Endothelial cell of umbilical vein (primary cell): Measurements from ENCODE around the gene PYY. TPM values are rescaled to one million over a fixed set of nuclear protein-coding genes. Genes with fewer than 3 reads are reported as not detected.

Experiments
- BruUV-seq: library from RNA; stranded (reverse); fragments of 400-500 nt; replicated peaks from 2 replicates; lab custom pipeline; 2021; lab: Mats Ljungman, UMichigan
- CTCF ChIA-PET: fragments of 300-600, 350-600 bp; sonication (Branson Sonifier 250); formaldehyde crosslinking; loops from one replicate; lab custom pipeline; 2021; ENCODE audit warnings: antibody characterized with exemption, inconsistent platforms; lab: Charles Lee
- POLR2A ChIA-PET: fragments of 300-600, 350-600 bp; sonication (Branson Sonifier 250); formaldehyde crosslinking; loops from one replicate; lab custom pipeline; 2021; ENCODE audit warnings: antibody characterized with exemption, inconsistent platforms; lab: Charles Lee
- DNase-seq: peaks from one replicate; pipeline ENCODE4 v3.0.0-alpha.2; 2011; ENCODE audit warnings: low read depth, low spot score
- FAIRE-seq: peaks from 2 replicates; lab custom pipeline; 2011; peaks lifted over from hg19 to GRCh38; lab: Jason Lieb, UNC
- H2AFZ ChIP-seq: 2 replicates; pipeline ENCODE4 v1.6.0; 2012; ENCODE audit warnings: low read depth, low read length, control low read depth, inconsistent platforms
- H3K27ac ChIP-seq: 2 replicates; pipeline ENCODE4 v1.5.1; 2011; ENCODE audit warnings: low read depth, mild to moderate bottlenecking, control low read depth, low read length, moderate library complexity; ENCODE audit not compliant: insufficient read depth
- H3K27me3 ChIP-seq, 2 experiments: 2 replicates each; pipeline versions ENCODE4 v1.6.0 to v1.6.1; 2011; ENCODE audit warnings: low read length in 2 of 2, mixed read lengths in 1 of 2; ENCODE audit not compliant: control insufficient read depth in 2 of 2, insufficient read depth in 2 of 2
- H3K36me3 ChIP-seq, 2 experiments: 2 replicates in 1 of 2; 3 replicates in 1 of 2; pipeline ENCODE4 v1.5.1; 2011; ENCODE audit warnings: low read length in 2 of 2, mild to moderate bottlenecking in 1 of 2, moderate library complexity in 1 of 2; ENCODE audit not compliant: control insufficient read depth in 2 of 2, insufficient read depth in 2 of 2; ENCODE audit errors: extremely low read depth in 1 of 2
- H3K4me1 ChIP-seq: 3 replicates; pipeline ENCODE4 v1.5.1; 2011; ENCODE audit warnings: mild to moderate bottlenecking, low read length; ENCODE audit not compliant: control insufficient read depth, insufficient read depth; ENCODE audit errors: extremely low read depth
- H3K4me2 ChIP-seq: 2 replicates; pipeline ENCODE4 v1.6.1; 2011; ENCODE audit warnings: low read length, control low read depth, mixed read lengths; ENCODE audit not compliant: insufficient read depth
- H3K4me3 ChIP-seq, 3 experiments: fragments of 200-600 bp in 1 of 3; sonication (generic), shearing (Covaris generic) in 1 of 3; replicated peaks in 1 of 3; 2 replicates each; pipeline ENCODE4 v1.5.1; 2011 to 2016; ENCODE audit warnings: control low read depth in 3 of 3, low read length in 3 of 3, mild to moderate bottlenecking in 2 of 3, inconsistent platforms in 1 of 3, low read depth in 1 of 3, moderate library complexity in 1 of 3; ENCODE audit not compliant: insufficient read depth in 1 of 3
- H3K79me2 ChIP-seq: 2 replicates; pipeline ENCODE4 v1.6.0; 2012; ENCODE audit warnings: low read length, inconsistent platforms; ENCODE audit not compliant: control insufficient read depth, insufficient read depth
- H3K9ac ChIP-seq: replicated peaks from 2 replicates; pipeline ENCODE3; 2011; ENCODE audit warnings: low read length, control low read depth; ENCODE audit not compliant: insufficient read depth; ENCODE audit errors: extremely low read depth
- H3K9me1 ChIP-seq: replicated peaks from 3 replicates; pipeline ENCODE4 v1.6.0; 2011; ENCODE audit warnings: mild to moderate bottlenecking, low read length; ENCODE audit not compliant: control insufficient read depth, insufficient read depth; ENCODE audit errors: extremely low read depth
- H3K9me3 ChIP-seq: replicated peaks from 2 replicates; pipeline ENCODE4 v1.5.1; 2012; ENCODE audit warnings: low read length, inconsistent platforms; ENCODE audit not compliant: control insufficient read depth, insufficient read depth
- H4K20me1 ChIP-seq: replicated peaks from 2 replicates; pipeline ENCODE3; 2011; ENCODE audit warnings: mild to moderate bottlenecking, low read length; ENCODE audit not compliant: control insufficient read depth, insufficient read depth; ENCODE audit errors: extremely low read depth
- FOS ChIP-seq: IDR thresholded peaks from 2 replicates; pipeline ENCODE4 v1.6.1; 2011; ENCODE audit warnings: mild to moderate bottlenecking, low read length, moderate library complexity, borderline replicate concordance; ENCODE audit not compliant: insufficient read depth
- GATA2 ChIP-seq: IDR thresholded peaks from 2 replicates; pipeline ENCODE4 v1.7.0; 2011; ENCODE audit warnings: low read depth, mild to moderate bottlenecking, moderate library complexity, mixed read lengths, low read length; ENCODE audit not compliant: insufficient read length, insufficient read depth
- JUN ChIP-seq: IDR thresholded peaks from 2 replicates; pipeline ENCODE4 v1.6.1; 2011; ENCODE audit warnings: borderline replicate concordance, low read depth; ENCODE audit not compliant: insufficient read length, insufficient read depth
- MYC ChIP-seq: IDR thresholded peaks from one replicate; pipeline ENCODE4 v1.6.1; 2011; ENCODE audit warnings: mild to moderate bottlenecking, low read depth, low read length
- POLR2A ChIP-seq: IDR thresholded peaks from 2 replicates; pipeline ENCODE4 v1.6.1; 2012; ENCODE audit warnings: low read depth, mild to moderate bottlenecking, control low read depth, low read length
- POLR2AphosphoS5 ChIP-seq: IDR thresholded peaks from 2 replicates; pipeline ENCODE4 v1.6.1; 2012; ENCODE audit warnings: low read depth, mild to moderate bottlenecking, control low read depth, low read length, moderate library complexity; ENCODE audit not compliant: insufficient read depth
- dilution Hi-C: fragments of 300-500 bp; cut with MboI; formaldehyde crosslinking; loops from one replicate; pipeline ENCODE4 v1.15.0; 2019; ENCODE audit warnings: low sequenced_read_pairs; ENCODE audit not compliant: extremely low pct_ligation_motif_present
- intact Hi-C: fragments of 100-400 bp; cut with micrococcal nuclease; formaldehyde crosslinking; loops from one replicate; pipeline ENCODE4 v1.10.0; 2022
- polyA plus RNA-seq, 4 experiments: library from polyadenylated mRNA; depleted of rRNA in 3 of 4; stranded (reverse) in 3 of 4; unstranded in 1 of 4; fragments of >200 nt; gene quantifications; 2 replicates each; pipeline versions ENCODE4 v1.2.1 to v1.2.3, GENCODE V29; 2011 to 2012; ENCODE audit warnings: missing spikeins in 1 of 4
- total RNA-seq: library from RNA; stranded (reverse); gene quantifications from 2 replicates; pipeline ENCODE4 v1.2.3, GENCODE V29; 2021
- TF ChIP-seq, protein P1 (sequence below), 2 donors: IDR thresholded peaks; 1 replicate in 1 of 2; 2 replicates in 1 of 2; pipeline ENCODE4 v1.5.1; 2011; ENCODE audit warnings: low read length in 2 of 2, mild to moderate bottlenecking in 2 of 2, moderate library complexity in 2 of 2, control low read depth in 1 of 2, inconsistent platforms in 1 of 2, low read depth in 1 of 2; ENCODE audit not compliant: insufficient read depth in 1 of 2; ENCODE audit errors: extremely low read depth in 1 of 2
- TF ChIP-seq, protein P2 (sequence below): IDR thresholded peaks from 2 replicates; pipeline ENCODE4 v1.6.1; 2011; ENCODE audit not compliant: insufficient read depth, insufficient read length

PYY gene
- total and polyA plus RNA-seq, 2 donors (not counting 3 experiments of a cell fraction or from before 2014, with no cell fraction given): not detected

DNA sequence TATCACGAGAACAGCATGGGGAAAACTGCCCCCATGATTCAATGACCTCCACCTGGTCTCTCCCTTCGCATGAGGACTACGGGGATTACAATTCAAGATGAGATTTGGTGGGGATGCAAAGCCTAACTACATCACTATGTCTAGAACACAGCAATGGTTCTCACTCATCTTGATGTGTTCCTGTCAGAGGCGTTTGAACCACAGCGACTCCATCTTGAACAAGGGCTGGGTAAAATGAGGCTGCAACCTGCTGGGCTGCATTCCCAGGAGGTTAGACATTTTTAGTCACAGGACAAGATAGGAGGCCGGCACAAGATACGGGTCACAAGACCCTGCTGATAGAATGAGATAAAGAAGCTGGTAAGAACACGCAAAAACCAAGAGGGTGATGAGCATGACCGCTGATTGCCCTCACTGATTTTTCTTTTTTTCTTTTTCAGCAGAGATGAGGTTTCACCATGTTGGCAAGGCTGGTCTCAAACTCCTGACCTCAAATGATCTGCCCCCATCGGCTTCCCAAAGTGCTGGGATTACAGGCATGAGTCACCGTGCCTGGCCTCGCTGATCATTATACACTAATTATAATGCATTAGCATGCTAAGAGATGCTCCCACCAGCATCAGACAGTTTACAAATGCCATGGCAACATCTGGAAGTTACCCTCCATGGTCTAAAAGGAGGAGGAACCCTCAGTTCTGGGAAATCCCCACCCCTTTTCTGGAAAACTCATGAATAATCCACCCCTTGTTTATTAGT is 8.5 kb downstream of the PYY start:
- TF ChIP-seq POLR2A: no peak
- Histone ChIP-seq H4K20me1 (no peaks in the 10 kb centered on the region), H3K79me2 (no peaks in the 10 kb centered on the region), H3K4me3 (no peak overlapping the region), H3K27me3 (peaks cover 0 to 2% of the 10 kb centered on the region in 2 experiments), H3K9ac (no peak overlapping the region), H3K4me1 (no peaks in the 10 kb centered on the region), H3K27ac (no peak overlapping the region), H2AFZ (no peak overlapping the region), H3K4me2 (no peak overlapping the region), H3K9me3 (no peaks in the 10 kb centered on the region), H3K36me3 (no peaks in the 10 kb centered on the region), H3K9me1 (no peaks in the 10 kb centered on the region)
- no peak for DNase-seq
- intact Hi-C loops (no loop called here), dilution Hi-C loops (no loop called here)
- no peak for FAIRE-seq
- no TSS peak for BruUV-seq
- ChIA-PET POLR2A (no interaction called here), CTCF (interaction anchor here (1.1 to 3.2 kb wide), 7 partner anchors 38 to 224 kb away, joined by 3 to 69 read pairs (median 4); partner anchors contain the start of genes ASB16 and MPP2)

DNA sequence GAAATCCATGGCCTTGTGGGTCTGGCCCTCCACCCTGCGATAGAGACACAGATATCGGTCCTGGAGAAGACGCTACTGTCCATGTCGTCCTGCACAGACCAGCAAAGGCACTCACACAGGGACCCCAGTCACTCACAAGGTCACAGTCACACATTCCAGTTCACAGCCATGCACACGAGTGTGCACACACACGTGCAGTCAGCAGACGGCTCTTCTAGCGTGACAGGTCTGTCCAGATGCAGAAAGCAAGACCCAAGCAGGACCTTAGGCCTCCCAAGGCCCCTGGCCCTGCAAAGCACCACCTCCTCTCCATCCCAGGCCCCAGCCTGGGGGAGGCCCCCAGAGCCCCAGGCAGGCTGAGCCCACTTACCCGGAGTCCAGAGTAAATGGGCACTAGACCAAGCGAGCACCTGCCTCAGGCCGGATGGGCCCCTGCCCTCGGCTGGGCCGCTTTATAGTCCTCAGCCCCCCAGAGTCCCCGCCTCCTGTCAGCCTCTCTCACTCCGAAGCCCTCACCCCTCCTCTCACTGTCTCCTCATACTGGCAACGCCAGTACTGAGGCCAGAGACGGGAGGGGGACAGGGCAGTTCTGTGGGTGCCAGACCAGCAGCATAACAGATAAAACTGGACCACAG is 11.6 kb downstream of the PYY start, which contains the start of gene PPY:
Gene PPY, minus strand, starts transcription at position 426 of the 635 bp plus-strand sequence. CDS start 822 bp downstream, outside the sequence.
- Histone ChIP-seq H3K27me3 (no peaks in the 10 kb centered on the region), H3K27ac (no peak within 1 kb of the TSS), H3K4me2 (no peak within 1 kb of the TSS), H4K20me1 (no peaks in the 10 kb centered on the region), H3K4me1 (no peaks in the 10 kb centered on the region), H3K4me3 (no peak within 1 kb of the TSS), H3K79me2 (no peaks in the 10 kb centered on the region), H3K9ac (no peak within 1 kb of the TSS), H3K9me3 (no peaks in the 10 kb centered on the region), H3K9me1 (no peaks in the 10 kb centered on the region), H2AFZ (no peak within 1 kb of the TSS), H3K36me3 (no peaks in the 10 kb centered on the region)
- intact Hi-C loops (no loop called here), dilution Hi-C loops (no loop called here)
- ChIA-PET CTCF (interaction anchor here (1.2 to 3.4 kb wide), 8 partner anchors 16 to 227 kb away, joined by 4 to 182 read pairs (median 46); partner anchors contain the start of gene ASB16), POLR2A (no interaction called here)
- BruUV-seq: no TSS peak
- no peak for FAIRE-seq
- DNase-seq: no peak
- TF ChIP-seq POLR2AphosphoS5: no peak
- no peak for TF ChIP-seq POLR2A
- TF ChIP-seq FOS: no peak
- no peak for TF ChIP-seq JUN
- TF ChIP-seq, protein P1, sequence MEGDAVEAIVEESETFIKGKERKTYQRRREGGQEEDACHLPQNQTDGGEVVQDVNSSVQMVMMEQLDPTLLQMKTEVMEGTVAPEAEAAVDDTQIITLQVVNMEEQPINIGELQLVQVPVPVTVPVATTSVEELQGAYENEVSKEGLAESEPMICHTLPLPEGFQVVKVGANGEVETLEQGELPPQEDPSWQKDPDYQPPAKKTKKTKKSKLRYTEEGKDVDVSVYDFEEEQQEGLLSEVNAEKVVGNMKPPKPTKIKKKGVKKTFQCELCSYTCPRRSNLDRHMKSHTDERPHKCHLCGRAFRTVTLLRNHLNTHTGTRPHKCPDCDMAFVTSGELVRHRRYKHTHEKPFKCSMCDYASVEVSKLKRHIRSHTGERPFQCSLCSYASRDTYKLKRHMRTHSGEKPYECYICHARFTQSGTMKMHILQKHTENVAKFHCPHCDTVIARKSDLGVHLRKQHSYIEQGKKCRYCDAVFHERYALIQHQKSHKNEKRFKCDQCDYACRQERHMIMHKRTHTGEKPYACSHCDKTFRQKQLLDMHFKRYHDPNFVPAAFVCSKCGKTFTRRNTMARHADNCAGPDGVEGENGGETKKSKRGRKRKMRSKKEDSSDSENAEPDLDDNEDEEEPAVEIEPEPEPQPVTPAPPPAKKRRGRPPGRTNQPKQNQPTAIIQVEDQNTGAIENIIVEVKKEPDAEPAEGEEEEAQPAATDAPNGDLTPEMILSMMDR (IDR thresholded peaks at IDR 0.05; ENCODE audit: extremely low read depth in 1 of 2, insufficient read depth in 1 of 2, low read depth in 1 of 2, low read length in 2 of 2): no peak
- TF ChIP-seq GATA2: no peak
- no peak for TF ChIP-seq MYC
- TF ChIP-seq, protein P2, sequence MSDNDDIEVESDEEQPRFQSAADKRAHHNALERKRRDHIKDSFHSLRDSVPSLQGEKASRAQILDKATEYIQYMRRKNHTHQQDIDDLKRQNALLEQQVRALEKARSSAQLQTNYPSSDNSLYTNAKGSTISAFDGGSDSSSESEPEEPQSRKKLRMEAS: no peak
